Spleen (tissue), 7 donors: Measurements from ENCODE around the gene CHFR.

Experiments used
- CTCF ChIP-seq, 11 experiments: fragments of 200-600 bp in 7 of 11; fragments of 450-650 bp in 4 of 11; sonication (generic) in 4 of 11; IDR thresholded peaks in 8 of 11; conservative IDR thresholded peaks in 3 of 11; 1 replicate in 7 of 11; 2 replicates in 4 of 11; pipeline versions ENCODE4 v1.4.0 to v1.8.0; 2016 to 2021; ENCODE audit warnings: antibody characterized with exemption in 11 of 11, inconsistent platforms in 4 of 11, mild to moderate bottlenecking in 1 of 11
- POLR2AphosphoS5 ChIP-seq, 3 donors: sonication (generic); formaldehyde crosslinking; IDR thresholded peaks; one replicate each; pipeline ENCODE4 v1.5.1; 2017; ENCODE audit warnings: antibody characterized with exemption in 3 of 3
- donor health status: DM: no; HTN: no; CAD: no; lungs with moderate emphysema.
- donor health status: DM: no; HTN: no; CAD: no.
- donor health status: DM: no; HTN: no; CAD: no.

- TF ChIP-seq POLR2AphosphoS5 (IDR thresholded peaks at IDR 0.05) (no peak), CTCF (IDR thresholded peaks at IDR 0.05 in 8 of 11, conservative IDR thresholded peaks at IDR 0.05 in 3 of 11) (no peak)
These were observed 38.4 kb upstream of the CHFR start for GRCh38 chr12:132925597-132926414.
